GM21447 (cell line): Measurements from ENCODE around the gene TGM2.
"Not testable (repeated sequence)": the region's sequence is repeated elsewhere in the genome, so short reads cannot be mapped to it uniquely, and the experiment has no call there.

Experiments used
- ATAC-seq: cut with Tn5 transposase; IDR thresholded peaks from one replicate; pipeline ENCODE4 v1.9.1; 2021; ENCODE audit not compliant: unreplicated experiment

The TGM2 gene

DNA sequence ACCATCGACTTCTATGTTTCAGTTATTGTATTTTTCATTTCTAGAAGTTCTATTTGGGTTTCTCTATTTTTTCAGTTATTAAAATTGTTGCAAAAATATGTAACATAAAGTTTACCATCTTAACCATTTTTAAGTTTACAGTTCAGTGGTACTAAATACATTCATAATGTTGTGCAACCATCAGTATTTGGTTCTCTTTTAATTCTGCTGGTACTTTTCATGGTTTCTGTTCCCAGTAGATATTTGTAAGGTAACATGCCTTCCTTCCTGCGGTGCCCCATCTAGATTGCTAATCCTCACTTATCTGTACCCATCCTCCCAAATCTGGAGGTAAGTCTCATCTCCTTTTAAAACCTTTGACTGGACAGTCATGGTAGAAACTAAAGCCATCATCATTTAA lies 47.9 kb downstream of the TGM2 start:
- no peak for ATAC-seq

- ATAC-seq, result no peak
Measured at GRCh38 chr20:38116409-38117165, 48.5 kb downstream of the TGM2 start.

GRCh38 chr20:38115896-38116295 lies 49.2 kb downstream of the TGM2 start:
- ATAC-seq, result no peak

- ATAC-seq, result no peak
Measured at GRCh38 chr20:38115205-38115604, 49.9 kb downstream of the TGM2 start.

- ATAC-seq, result no peak
Measured at GRCh38 chr20:38114353-38114791, 50.7 kb downstream of the TGM2 start.

DNA sequence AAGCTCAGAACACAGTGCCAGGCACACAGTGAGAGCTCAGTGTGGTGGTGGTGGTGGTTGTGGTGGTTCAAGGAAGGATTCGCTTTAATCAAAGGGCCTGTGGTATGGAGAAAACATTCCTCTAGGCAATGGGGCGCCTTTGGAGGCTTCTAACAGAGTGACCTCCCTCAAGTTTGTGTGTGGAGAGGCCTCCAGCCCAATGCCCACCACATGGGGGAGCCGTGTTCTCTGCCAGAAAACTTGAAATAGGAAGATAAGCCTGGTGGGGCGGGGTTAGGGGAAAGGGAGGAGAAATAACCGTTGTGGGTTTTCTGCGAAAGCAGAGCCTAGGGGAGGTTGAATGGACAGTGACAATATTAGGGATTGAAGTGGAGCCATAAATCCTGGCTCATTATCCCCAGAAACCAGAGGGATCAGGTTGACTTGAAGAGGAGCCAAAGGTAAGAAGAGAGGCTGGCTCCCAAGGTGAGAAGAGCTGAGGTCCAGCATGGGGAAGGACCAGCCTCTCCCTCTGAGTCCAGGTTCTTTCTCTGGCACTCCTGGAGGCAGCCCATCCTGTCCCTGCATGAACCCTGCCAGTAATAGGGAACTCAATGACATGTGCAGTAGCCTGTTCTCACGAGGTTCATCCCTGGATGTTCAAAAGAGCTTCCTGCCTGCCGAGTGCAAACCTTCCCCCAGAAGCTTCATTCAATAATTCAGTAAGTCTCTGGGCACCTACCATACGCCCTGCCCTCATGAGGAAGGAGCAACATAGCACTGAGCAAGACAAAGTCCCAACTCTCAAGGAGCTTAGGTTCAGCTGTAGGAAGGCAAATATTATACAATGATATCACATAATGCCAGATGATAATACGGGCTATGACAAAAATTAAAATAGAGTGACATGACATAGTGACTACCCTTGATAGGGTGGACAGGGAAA lies 51.4 kb downstream of the TGM2 start:
- no peak for ATAC-seq

DNA sequence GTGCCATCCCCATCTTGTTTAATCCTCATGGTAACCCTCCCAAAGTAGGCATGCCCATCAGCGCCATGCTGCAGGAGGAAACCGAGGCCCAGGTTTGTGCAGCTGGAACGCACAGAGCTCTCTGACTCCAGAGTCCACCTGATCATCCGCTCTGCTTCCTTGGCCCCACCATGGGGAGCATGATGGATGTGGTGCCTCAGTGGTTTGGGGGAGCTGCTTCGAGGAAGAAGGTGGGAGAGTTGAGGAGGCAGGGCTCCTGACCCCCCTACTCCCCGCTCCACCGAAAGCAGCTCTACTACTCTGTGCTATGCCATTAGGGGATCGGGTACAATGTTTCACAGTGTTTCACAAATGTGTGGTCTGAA lies 52.2 kb downstream of the TGM2 start:
- ATAC-seq, result no peak

- ATAC-seq, result no peak
Measured at GRCh38 chr20:38112261-38112929, 52.7 kb downstream of the TGM2 start.

DNA sequence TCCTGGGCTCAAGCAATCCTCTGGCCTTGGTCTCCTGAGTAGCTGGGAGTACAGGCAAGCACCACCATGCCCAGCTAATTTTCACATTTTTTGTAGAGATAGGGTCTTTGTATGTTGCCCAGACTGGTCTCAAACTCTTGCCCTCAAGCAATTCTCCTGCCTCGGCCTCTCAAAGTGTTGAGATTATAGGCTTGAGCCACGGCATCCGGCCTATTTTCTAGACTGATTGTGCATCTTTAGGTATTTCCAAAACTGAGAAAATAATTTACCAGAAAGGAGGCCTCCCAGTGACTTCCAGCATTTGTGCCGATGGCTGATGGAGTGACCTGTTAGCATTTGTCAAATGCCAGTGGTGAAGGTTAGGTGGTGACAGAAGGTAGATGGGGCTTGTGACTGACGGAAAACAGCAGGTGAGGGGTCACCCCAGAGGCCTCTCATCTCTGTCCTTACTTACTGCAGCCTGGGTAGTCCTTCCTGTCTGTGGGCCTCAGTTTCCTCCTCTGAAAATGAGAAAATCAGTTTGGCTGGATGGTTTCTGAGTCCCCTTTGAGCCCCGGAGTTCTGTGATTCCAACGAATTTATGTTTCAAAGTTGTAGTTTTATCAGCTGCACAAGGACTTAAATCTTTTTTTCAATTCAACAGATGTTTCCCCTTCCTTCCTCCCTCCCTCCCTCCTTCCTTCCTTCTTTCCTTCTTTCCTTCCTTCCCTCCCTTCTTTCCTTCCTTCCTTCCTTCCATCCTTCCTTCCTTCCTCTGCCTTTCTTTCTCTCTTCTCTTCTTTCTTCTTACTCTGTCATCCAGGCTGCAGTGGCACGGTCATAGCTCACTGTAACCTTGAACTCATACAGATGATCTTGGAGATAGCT lies 53.5 kb downstream of the TGM2 start:
- no peak for ATAC-seq

GRCh38 chr20:38110525-38111178 lies 54.4 kb downstream of the TGM2 start:
- no peak for ATAC-seq

DNA sequence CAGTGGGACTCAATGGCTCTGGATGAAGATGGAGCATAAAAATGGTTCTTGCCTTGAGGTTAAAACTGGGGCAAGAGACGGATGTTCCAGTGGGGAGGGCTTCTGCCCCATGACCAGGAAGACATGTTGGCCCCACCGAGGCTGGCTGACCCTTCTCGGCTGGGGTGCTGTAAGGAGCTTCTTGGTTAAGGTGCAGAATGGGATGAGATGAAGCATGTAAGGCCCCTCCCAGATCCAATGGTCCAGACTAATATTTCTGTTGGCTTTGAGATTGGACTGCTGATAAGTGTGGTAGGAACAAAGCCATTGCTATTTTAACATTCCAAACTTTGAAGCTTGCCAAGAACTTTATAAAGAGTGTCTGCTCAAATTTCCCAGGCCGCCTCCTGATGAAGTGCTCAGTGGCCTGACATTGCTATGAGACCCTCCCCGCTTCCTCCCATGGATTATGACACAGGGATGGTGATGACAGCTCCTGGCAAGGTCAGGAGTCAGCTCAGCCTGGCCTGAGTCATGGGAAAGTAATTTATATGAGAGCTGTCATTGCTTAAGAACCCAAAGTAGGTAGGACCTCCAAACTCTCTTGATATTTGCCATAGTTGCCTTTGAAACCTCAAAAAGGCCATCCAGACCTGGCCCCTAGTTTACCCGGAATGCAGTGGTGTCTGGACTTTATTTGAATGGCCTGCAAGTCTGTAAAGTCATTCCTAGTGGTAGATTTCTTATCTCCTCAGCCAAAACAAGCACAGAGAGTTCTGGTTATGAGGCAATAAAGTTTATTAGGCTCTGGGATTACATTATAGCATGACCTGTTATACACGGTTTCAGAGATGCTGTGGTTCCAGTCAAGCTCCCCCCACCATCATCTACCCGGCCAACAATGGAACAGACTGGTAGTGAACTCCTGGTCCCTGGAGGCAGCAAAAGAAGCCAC lies 55.2 kb downstream of the TGM2 start:
- no peak for ATAC-seq

DNA sequence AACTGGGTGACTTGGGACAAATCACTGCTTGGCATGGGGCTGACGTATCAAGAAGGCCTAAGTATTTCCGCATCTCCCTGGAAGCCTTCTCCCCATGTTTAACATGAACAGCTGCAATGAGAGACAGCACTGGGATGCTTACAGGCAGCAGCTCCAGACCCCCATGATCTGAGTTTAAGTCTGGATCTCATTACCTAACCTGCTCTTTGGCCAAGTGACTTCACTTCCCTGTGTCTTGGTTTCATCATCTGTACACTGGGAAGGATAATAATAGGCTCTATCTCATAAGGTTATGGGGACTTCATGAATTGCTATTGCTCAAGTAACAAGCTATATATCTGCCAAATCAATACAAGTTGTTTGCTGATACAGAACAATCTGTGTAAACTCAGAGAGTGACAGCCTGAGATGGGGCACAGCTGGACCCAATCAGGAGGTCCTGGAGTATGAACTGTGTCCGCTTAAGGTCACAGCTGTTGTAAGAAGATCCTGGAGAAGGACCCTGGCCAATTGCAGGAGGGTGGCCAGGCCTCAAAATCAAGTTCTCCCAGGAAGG lies 56.0 kb downstream of the TGM2 start:
- no peak for ATAC-seq

- ATAC-seq, result no peak
Measured at GRCh38 chr20:38108438-38108985, 56.6 kb downstream of the TGM2 start.

GRCh38 chr20:38107916-38108315 lies 57.2 kb downstream of the TGM2 start:
- not testable (repeated sequence) for ATAC-seq

DNA sequence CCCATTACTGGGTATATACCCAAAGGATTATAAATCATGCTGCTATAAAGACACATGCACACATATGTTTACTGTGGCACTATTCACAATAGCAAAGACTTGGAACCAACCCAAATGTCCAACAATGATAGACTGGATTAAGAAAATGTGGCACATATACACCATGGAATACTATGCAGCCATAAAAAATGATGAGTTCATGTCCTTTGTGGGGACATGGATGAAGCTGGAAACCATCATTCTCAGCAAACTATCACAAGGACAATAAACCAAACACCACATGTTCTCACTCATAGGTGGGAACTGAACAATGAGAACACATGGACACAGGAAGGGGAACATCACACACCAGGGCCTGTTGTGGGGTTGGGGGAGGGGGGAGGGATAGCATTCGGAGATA lies 57.7 kb downstream of the TGM2 start:
- not testable (repeated sequence) for ATAC-seq

DNA sequence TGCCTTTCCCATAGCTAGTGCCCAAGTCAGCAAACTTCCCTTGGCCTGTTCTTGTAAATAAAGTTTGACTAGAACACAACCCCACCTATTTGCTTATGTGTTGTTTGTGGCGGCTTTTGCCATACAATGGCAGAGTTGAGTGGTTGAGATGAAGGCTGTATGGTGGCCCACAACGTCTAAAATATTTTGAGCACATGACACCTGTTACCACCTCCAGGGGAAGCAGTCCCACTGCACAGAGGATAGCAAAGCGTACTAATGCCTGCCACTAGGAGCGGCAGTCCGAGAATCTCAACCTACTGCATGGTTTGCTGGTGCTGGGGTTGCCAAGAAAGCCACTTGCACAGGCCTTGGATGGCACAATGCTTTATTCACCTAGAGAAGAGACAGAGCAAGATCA lies 58.6 kb downstream of the TGM2 start:
- ATAC-seq, result no peak

DNA sequence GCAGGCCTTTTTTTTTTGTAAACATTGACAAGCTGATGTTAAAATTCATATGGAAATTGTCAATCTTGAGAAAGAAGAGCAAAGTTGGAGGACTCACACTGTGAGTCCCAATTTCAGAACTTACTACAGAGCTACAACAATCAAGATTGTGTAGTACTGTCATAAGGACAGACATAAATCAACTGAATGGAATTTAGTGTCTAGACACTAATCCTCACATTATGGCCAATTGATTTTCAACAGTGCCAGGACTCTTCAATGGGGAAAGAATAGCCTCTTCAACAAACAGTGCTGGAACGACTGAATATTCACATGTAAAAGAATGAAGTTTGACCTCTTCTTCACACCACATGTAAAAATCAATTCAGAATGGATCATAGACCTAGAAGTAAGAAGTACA lies 60.8 kb downstream of the TGM2 start:
- no peak for ATAC-seq

GRCh38 chr20:38102206-38102605 lies 62.9 kb downstream of the TGM2 start:
- ATAC-seq, result not testable (repeated sequence)
